HG03175 (cell line): Measurements from ENCODE around the gene MCM5.
"Not testable (repeated sequence)": the region's sequence is repeated elsewhere in the genome, so short reads cannot be mapped to it uniquely, and the experiment has no call there.

Source experiments
- ATAC-seq: cut with Tn5 transposase; IDR thresholded peaks from one replicate; pipeline ENCODE4 v1.9.1; 2021; ENCODE audit warnings: mild to moderate bottlenecking, moderate library complexity; ENCODE audit not compliant: unreplicated experiment

MCM5 gene

GRCh38 chr22:35431483-35432227, 31.7 kb downstream of the MCM5 start:
- no peak for ATAC-seq

- no peak for ATAC-seq
Observed at GRCh38 chr22:35432228-35432905, 32.4 kb downstream of the MCM5 start.

GRCh38 chr22:35434061-35434710, 34.2 kb downstream of the MCM5 start:
- ATAC-seq, result no peak

- no peak for ATAC-seq
Observed at GRCh38 chr22:35435201-35435740, 35.3 kb downstream of the MCM5 start.

GRCh38 chr22:35436421-35436820, 36.5 kb downstream of the MCM5 start:
- ATAC-seq, result no peak

GRCh38 chr22:35437049-35437448, 37.1 kb downstream of the MCM5 start:
- ATAC-seq, result no peak

GRCh38 chr22:35438673-35439364, 38.9 kb downstream of the MCM5 start:
- ATAC-seq, result not testable (repeated sequence)

- no peak for ATAC-seq
Observed at GRCh38 chr22:35439365-35439717, 39.4 kb downstream of the MCM5 start.

GRCh38 chr22:35440129-35440528, 40.2 kb downstream of the MCM5 start:
- ATAC-seq, result no peak

GRCh38 chr22:35441489-35442100, 41.7 kb downstream of the MCM5 start:
- no peak for ATAC-seq

- no peak for ATAC-seq
Observed at GRCh38 chr22:35442471-35442870, 42.5 kb downstream of the MCM5 start.

GRCh38 chr22:35443338-35443737, 43.4 kb downstream of the MCM5 start:
- no peak for ATAC-seq

GRCh38 chr22:35443790-35444684, 44.1 kb downstream of the MCM5 start:
- ATAC-seq, result no peak

GRCh38 chr22:35444685-35445399, 44.9 kb downstream of the MCM5 start:
- ATAC-seq, result no peak

GRCh38 chr22:35445933-35446332, 46.0 kb downstream of the MCM5 start:
- no peak for ATAC-seq

- no peak for ATAC-seq
Observed at GRCh38 chr22:35446365-35446764, 46.4 kb downstream of the MCM5 start.

- ATAC-seq, result no peak
Observed at GRCh38 chr22:35448523-35448922, 48.6 kb downstream of the MCM5 start.

- ATAC-seq, result no peak
Observed at GRCh38 chr22:35449829-35450689, 50.1 kb downstream of the MCM5 start.
